Mesodermal cell (in vitro differentiated cells): ENCODE measurements around the gene TNIK.

Source experiments
- H3K27ac ChIP-seq: 2 replicates; pipeline ENCODE4 v1.7.0; 2013; ENCODE audit warnings: mild to moderate bottlenecking, low read depth, low read length, moderate library complexity; ENCODE audit not compliant: severe bottlenecking
- H3K36me3 ChIP-seq: 2 replicates; pipeline ENCODE4 v1.7.1; 2013; ENCODE audit warnings: mild to moderate bottlenecking, low read length, moderate library complexity; ENCODE audit not compliant: control insufficient read depth, insufficient read depth
- H3K4me1 ChIP-seq: one replicate; pipeline ENCODE4 v1.7.1; 2013; ENCODE audit warnings: mild to moderate bottlenecking, low read length; ENCODE audit not compliant: insufficient read depth, control insufficient read depth, poor library complexity, severe bottlenecking
- H3K4me3 ChIP-seq: 2 replicates; pipeline ENCODE4 v1.7.0; 2013; ENCODE audit warnings: low read length, control low read depth, mild to moderate bottlenecking; ENCODE audit not compliant: insufficient read depth, poor library complexity, severe bottlenecking; ENCODE audit errors: extremely low read depth
- H3K9me3 ChIP-seq: 2 replicates; pipeline ENCODE4 v1.7.1; 2013; ENCODE audit warnings: mild to moderate bottlenecking, low read length, moderate library complexity; ENCODE audit not compliant: control insufficient read depth
- WGBS, 2 experiments: methylation state at CpG; one replicate each; pipeline ENCODE4 v1.1.5; 2013; ENCODE audit warnings: missing lambda C conversion rate in 2 of 2; ENCODE audit not compliant: insufficient coverage in 2 of 2; 5-methylcytosine and 5-hydroxymethylcytosine counted together

The TNIK gene

GRCh38 chr3:171285287-171285686 lies 174.9 kb downstream of the TNIK start:
- H3K36me3 ChIP-seq, result no peaks in the 10 kb centered on the region
- no peak overlapping the region for H3K4me3 ChIP-seq
- no peak overlapping the region for H3K27ac ChIP-seq
- WGBS, 2 experiments, result 100% methylated on average over 1 of the region's 2 CpGs; no CpG with 5 or more reads in 1 of the 2 experiments
- no peaks in the 10 kb centered on the region for H3K9me3 ChIP-seq
- peaks cover 23% of the 10 kb centered on the region for H3K4me1 ChIP-seq

GRCh38 chr3:171284308-171285075 lies 175.7 kb downstream of the TNIK start:
- Histone ChIP-seq H3K27ac (peak overlapping the region; percentile 88), H3K4me3 (no peak overlapping the region), H3K36me3 (no peaks in the 10 kb centered on the region), H3K4me1 (peaks cover 23% of the 10 kb centered on the region), H3K9me3 (no peaks in the 10 kb centered on the region)
- 51 to 84% methylated on average over 2 to 4 of the region's 5 CpGs for WGBS, 2 experiments

GRCh38 chr3:171283848-171284222 lies 176.4 kb downstream of the TNIK start:
- WGBS, 2 experiments, result 40 to 92% methylated on average over 1 to 2 of the region's 4 CpGs
- Histone ChIP-seq H3K4me3 (no peak overlapping the region), H3K4me1 (peaks cover 23% of the 10 kb centered on the region), H3K27ac (peak overlapping the region; percentile 10), H3K36me3 (no peaks in the 10 kb centered on the region), H3K9me3 (no peaks in the 10 kb centered on the region)

GRCh38 chr3:171283183-171283847 lies 176.9 kb downstream of the TNIK start:
- peaks cover 23% of the 10 kb centered on the region for H3K4me1 ChIP-seq
- WGBS, 2 experiments, result 85 to 88% methylated on average over 3 to 5 of the region's 6 CpGs
- no peak overlapping the region for H3K4me3 ChIP-seq
- H3K9me3 ChIP-seq, result no peaks in the 10 kb centered on the region
- H3K36me3 ChIP-seq, result no peaks in the 10 kb centered on the region
- H3K27ac ChIP-seq, result peak overlapping the region; percentile 10

- H3K27ac ChIP-seq, result no peak overlapping the region
- H3K4me1 ChIP-seq, result peaks cover 23% of the 10 kb centered on the region
- WGBS, 2 experiments, result 97 to 100% methylated on average over 3 of the region's 4 CpGs
- H3K9me3 ChIP-seq, result no peaks in the 10 kb centered on the region
- H3K4me3 ChIP-seq, result no peak overlapping the region
- H3K36me3 ChIP-seq, result no peaks in the 10 kb centered on the region
These were observed 178.2 kb downstream of the TNIK start for GRCh38 chr3:171282041-171282440.

- no peaks in the 10 kb centered on the region for H3K9me3 ChIP-seq
- H3K4me1 ChIP-seq, result peaks cover 23% of the 10 kb centered on the region
- 100% methylated on average over 1 of the region's 2 CpGs; no CpG with 5 or more reads in 1 of the 2 experiments for WGBS, 2 experiments
- no peak overlapping the region for H3K4me3 ChIP-seq
- H3K36me3 ChIP-seq, result no peaks in the 10 kb centered on the region
- H3K27ac ChIP-seq, result no peak overlapping the region
These were observed 178.8 kb downstream of the TNIK start for GRCh38 chr3:171281256-171281992.

GRCh38 chr3:171279972-171280371 lies 180.2 kb downstream of the TNIK start:
- Histone ChIP-seq H3K27ac (no peak overlapping the region), H3K4me1 (peaks cover 16% of the 10 kb centered on the region), H3K4me3 (no peak overlapping the region), H3K9me3 (no peaks in the 10 kb centered on the region), H3K36me3 (no peaks in the 10 kb centered on the region)
- 81 to 100% methylated on average over 3 of the region's 3 CpGs for WGBS, 2 experiments

- no peak overlapping the region for H3K4me3 ChIP-seq
- H3K27ac ChIP-seq, result no peak overlapping the region
These were observed 182.0 kb downstream of the TNIK start for GRCh38 chr3:171278299-171278590.

GRCh38 chr3:171277456-171278298 lies 182.5 kb downstream of the TNIK start:
- 80 to 84% methylated on average over 1 to 4 of the region's 5 CpGs for WGBS, 2 experiments
- Histone ChIP-seq H3K27ac (no peak overlapping the region), H3K4me1 (no peaks in the 10 kb centered on the region), H3K4me3 (no peak overlapping the region), H3K9me3 (no peaks in the 10 kb centered on the region), H3K36me3 (no peaks in the 10 kb centered on the region)

More at GRCh38 chr3:171278299-171278590, 182.0 kb downstream of the TNIK start:
- Histone ChIP-seq H3K4me1 (no peaks in the 10 kb centered on the region), H3K36me3 (no peaks in the 10 kb centered on the region), H3K9me3 (no peaks in the 10 kb centered on the region)

GRCh38 chr3:171276923-171277322 lies 183.3 kb downstream of the TNIK start:
- Histone ChIP-seq H3K27ac (no peak overlapping the region), H3K4me1 (no peaks in the 10 kb centered on the region), H3K9me3 (no peaks in the 10 kb centered on the region), H3K4me3 (no peak overlapping the region), H3K36me3 (no peaks in the 10 kb centered on the region)
- WGBS, 2 experiments, result 70 to 90% methylated on average over 2 of the region's 3 CpGs
